Measurements from ENCODE around the gene ATP8B4.

The ATP8B4 gene

DNA sequence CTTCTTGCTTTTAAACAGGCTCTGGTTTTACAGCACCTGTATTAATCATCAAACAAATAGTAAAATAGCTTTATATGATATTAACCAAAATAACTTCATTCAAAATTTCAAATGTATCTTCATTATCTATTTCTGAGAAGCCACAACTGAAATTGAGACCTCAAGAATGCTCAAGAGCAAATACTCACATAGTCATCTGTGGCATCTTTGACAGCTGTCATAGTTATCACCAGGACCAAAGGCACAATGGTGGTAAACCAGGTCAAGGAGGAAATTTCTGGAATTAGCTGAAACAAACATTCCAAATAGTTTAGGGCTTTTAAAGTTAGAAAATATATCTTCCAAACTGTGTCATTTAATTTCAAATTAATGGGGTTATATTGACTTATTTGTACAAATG, 74.6 kb downstream of the ATP8B4 start:
- Histone ChIP-seq H3K4me1 (ENCODE audit: control insufficient read depth in 2 of 2, insufficient read depth in 2 of 2, low read length in 2 of 2) (no peaks in the 10 kb centered on the region), H3K9ac (ENCODE audit: low read depth in 1 of 2, low read length in 2 of 2) (no peak overlapping the region), H3K27ac (ENCODE audit: low read depth in 2 of 2, low read length in 2 of 2) (no peak overlapping the region), H3K9me3 (ENCODE audit: control insufficient read depth in 2 of 2, low read length in 2 of 2) (no peaks in the 10 kb centered on the region), H3K36me3 (ENCODE audit: control insufficient read depth in 2 of 2, insufficient read depth in 2 of 2, low read length in 2 of 2) (no peaks in the 10 kb centered on the region), H3K27me3 (ENCODE audit: control insufficient read depth in 2 of 2, insufficient read depth in 2 of 2, low read length in 2 of 2) (no peaks in the 10 kb centered on the region), H3K4me3 (ENCODE audit: low read length in 2 of 2) (no peak overlapping the region)

DNA sequence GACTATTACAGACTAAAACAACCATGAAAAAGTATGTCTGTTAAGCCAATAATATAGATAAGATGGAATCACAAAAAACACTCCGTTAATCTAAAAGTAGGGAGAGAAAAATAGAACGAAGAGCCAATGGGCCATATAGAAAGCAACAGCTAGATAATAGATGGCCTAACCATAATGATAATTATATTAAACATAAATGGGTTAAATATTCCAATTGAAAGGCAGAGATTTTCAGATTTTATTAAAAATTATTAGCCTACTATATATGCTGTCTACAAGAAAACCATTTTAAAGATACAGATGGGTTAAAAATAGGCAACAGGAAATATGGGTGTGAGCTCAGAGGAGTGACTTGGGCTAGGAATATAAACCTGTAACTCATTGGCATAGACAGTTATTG, 76.3 kb downstream of the ATP8B4 start:
- H3K36me3 ChIP-seq (ENCODE audit: control insufficient read depth in 2 of 2, insufficient read depth in 2 of 2, low read length in 2 of 2) = no peaks in the 10 kb centered on the region
- H3K27me3 ChIP-seq (ENCODE audit: control insufficient read depth in 2 of 2, insufficient read depth in 2 of 2, low read length in 2 of 2) = no peaks in the 10 kb centered on the region
- no peak overlapping the region for H3K27ac ChIP-seq (ENCODE audit: low read depth in 2 of 2, low read length in 2 of 2)
- no peak overlapping the region for H3K4me3 ChIP-seq (ENCODE audit: low read length in 2 of 2)
- no peaks in the 10 kb centered on the region for H3K9me3 ChIP-seq (ENCODE audit: control insufficient read depth in 2 of 2, low read length in 2 of 2)
- H3K9ac ChIP-seq (ENCODE audit: low read depth in 1 of 2, low read length in 2 of 2) = no peak overlapping the region
- H3K4me1 ChIP-seq (ENCODE audit: control insufficient read depth in 2 of 2, insufficient read depth in 2 of 2, low read length in 2 of 2) = no peaks in the 10 kb centered on the region

DNA sequence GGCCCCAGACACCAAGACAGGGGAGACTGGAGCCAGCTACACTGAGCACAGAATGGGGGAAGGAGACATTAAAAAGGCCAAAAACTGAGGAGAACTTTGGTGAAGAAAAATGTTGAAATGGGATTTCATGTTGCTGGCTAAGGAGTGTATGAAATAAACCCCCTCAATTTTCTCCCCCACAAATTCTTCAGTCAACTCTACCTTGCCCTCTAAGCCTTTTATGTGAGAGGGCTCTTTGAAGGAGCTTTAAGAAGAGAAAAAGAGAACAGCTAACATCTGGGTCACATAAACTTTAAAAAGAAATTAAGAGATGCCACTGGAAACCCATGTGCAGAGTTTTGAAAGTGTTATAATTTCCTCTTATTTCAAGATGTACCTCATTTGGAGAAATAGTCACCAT, 88.6 kb downstream of the ATP8B4 start:
- Histone ChIP-seq H3K9me3 (ENCODE audit: control insufficient read depth in 2 of 2, low read length in 2 of 2) (no peaks in the 10 kb centered on the region), H3K4me3 (ENCODE audit: low read length in 2 of 2) (no peak overlapping the region), H3K9ac (ENCODE audit: low read depth in 1 of 2, low read length in 2 of 2) (no peak overlapping the region), H3K27me3 (ENCODE audit: control insufficient read depth in 2 of 2, insufficient read depth in 2 of 2, low read length in 2 of 2) (no peaks in the 10 kb centered on the region), H3K4me1 (ENCODE audit: control insufficient read depth in 2 of 2, insufficient read depth in 2 of 2, low read length in 2 of 2) (no peaks in the 10 kb centered on the region), H3K36me3 (ENCODE audit: control insufficient read depth in 2 of 2, insufficient read depth in 2 of 2, low read length in 2 of 2) (no peaks in the 10 kb centered on the region), H3K27ac (ENCODE audit: low read depth in 2 of 2, low read length in 2 of 2) (no peak overlapping the region)

GRCh38 chr15:50028326-50028725, 90.7 kb downstream of the ATP8B4 start:
- H3K27me3 ChIP-seq (ENCODE audit: control insufficient read depth in 2 of 2, insufficient read depth in 2 of 2, low read length in 2 of 2) = no peaks in the 10 kb centered on the region
- H3K9me3 ChIP-seq (ENCODE audit: control insufficient read depth in 2 of 2, low read length in 2 of 2) = no peaks in the 10 kb centered on the region
- H3K36me3 ChIP-seq (ENCODE audit: control insufficient read depth in 2 of 2, insufficient read depth in 2 of 2, low read length in 2 of 2) = no peaks in the 10 kb centered on the region
- no peaks in the 10 kb centered on the region for H3K4me1 ChIP-seq (ENCODE audit: control insufficient read depth in 2 of 2, insufficient read depth in 2 of 2, low read length in 2 of 2)
- H3K9ac ChIP-seq (ENCODE audit: low read depth in 1 of 2, low read length in 2 of 2) = no peak overlapping the region
- H3K4me3 ChIP-seq (ENCODE audit: low read length in 2 of 2) = no peak overlapping the region
- no peak overlapping the region for H3K27ac ChIP-seq (ENCODE audit: low read depth in 2 of 2, low read length in 2 of 2)

DNA sequence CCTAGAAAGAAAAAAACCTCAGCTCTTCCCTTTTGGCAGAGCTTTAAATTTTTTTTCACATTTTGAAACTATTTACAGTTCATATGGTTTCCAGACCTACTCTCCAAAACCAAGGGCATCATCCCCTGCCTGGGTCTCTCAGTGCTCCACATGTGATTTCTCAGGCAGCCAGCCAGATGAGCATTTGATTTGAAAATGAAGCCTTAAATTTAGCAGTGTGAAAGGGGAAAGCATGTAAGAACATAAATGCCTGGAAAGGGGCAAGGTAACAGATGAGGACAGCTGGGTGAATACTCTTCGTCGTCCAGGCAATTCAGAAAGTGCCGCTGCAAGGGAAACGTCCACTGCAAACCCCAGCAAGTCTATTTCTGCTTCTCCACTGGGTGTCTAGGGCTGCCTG, 94.8 kb downstream of the ATP8B4 start:
- Histone ChIP-seq H3K27ac (ENCODE audit: low read depth in 2 of 2, low read length in 2 of 2) (no peak overlapping the region), H3K27me3 (ENCODE audit: control insufficient read depth in 2 of 2, insufficient read depth in 2 of 2, low read length in 2 of 2) (no peaks in the 10 kb centered on the region), H3K9me3 (ENCODE audit: control insufficient read depth in 2 of 2, low read length in 2 of 2) (no peaks in the 10 kb centered on the region), H3K36me3 (ENCODE audit: control insufficient read depth in 2 of 2, insufficient read depth in 2 of 2, low read length in 2 of 2) (no peaks in the 10 kb centered on the region), H3K9ac (ENCODE audit: low read depth in 1 of 2, low read length in 2 of 2) (no peak overlapping the region), H3K4me3 (ENCODE audit: low read length in 2 of 2) (no peak overlapping the region), H3K4me1 (ENCODE audit: control insufficient read depth in 2 of 2, insufficient read depth in 2 of 2, low read length in 2 of 2) (no peaks in the 10 kb centered on the region)

GRCh38 chr15:50018491-50018890, 100.5 kb downstream of the ATP8B4 start:
- H3K4me3 ChIP-seq (ENCODE audit: low read length in 2 of 2) = no peak overlapping the region
- no peaks in the 10 kb centered on the region for H3K4me1 ChIP-seq (ENCODE audit: control insufficient read depth in 2 of 2, insufficient read depth in 2 of 2, low read length in 2 of 2)
- no peaks in the 10 kb centered on the region for H3K27me3 ChIP-seq (ENCODE audit: control insufficient read depth in 2 of 2, insufficient read depth in 2 of 2, low read length in 2 of 2)
- H3K9me3 ChIP-seq (ENCODE audit: control insufficient read depth in 2 of 2, low read length in 2 of 2) = no peaks in the 10 kb centered on the region
- H3K27ac ChIP-seq (ENCODE audit: low read depth in 2 of 2, low read length in 2 of 2) = no peak overlapping the region
- no peak overlapping the region for H3K9ac ChIP-seq (ENCODE audit: low read depth in 1 of 2, low read length in 2 of 2)
- no peaks in the 10 kb centered on the region for H3K36me3 ChIP-seq (ENCODE audit: control insufficient read depth in 2 of 2, insufficient read depth in 2 of 2, low read length in 2 of 2)

GRCh38 chr15:50017522-50017921, 101.5 kb downstream of the ATP8B4 start:
- Histone ChIP-seq H3K4me3 (ENCODE audit: low read length in 2 of 2) (no peak overlapping the region), H3K27ac (ENCODE audit: low read depth in 2 of 2, low read length in 2 of 2) (no peak overlapping the region)

DNA sequence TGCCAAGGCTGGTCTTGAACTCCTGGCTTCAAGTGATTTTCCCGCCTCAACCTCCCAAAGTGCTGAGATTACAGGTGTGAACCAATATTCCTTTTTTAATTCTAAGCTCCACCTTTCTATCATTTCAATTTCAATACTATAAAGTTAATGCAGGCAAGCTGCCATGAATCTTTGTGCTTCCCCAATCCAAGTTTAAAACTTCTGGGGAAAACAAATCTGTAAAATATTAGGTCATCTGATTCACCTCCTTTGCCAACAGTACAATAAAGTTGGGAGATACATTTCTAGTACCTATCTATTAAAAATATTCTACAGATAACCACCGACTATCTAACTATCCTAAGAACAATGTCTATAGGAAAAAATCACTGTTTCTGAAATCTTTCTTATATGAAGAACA, 102.1 kb downstream of the ATP8B4 start:
- H3K9me3 ChIP-seq (ENCODE audit: control insufficient read depth in 2 of 2, low read length in 2 of 2) = no peaks in the 10 kb centered on the region
- no peaks in the 10 kb centered on the region for H3K27me3 ChIP-seq (ENCODE audit: control insufficient read depth in 2 of 2, insufficient read depth in 2 of 2, low read length in 2 of 2)
- H3K27ac ChIP-seq (ENCODE audit: low read depth in 2 of 2, low read length in 2 of 2) = no peak overlapping the region
- H3K4me1 ChIP-seq (ENCODE audit: control insufficient read depth in 2 of 2, insufficient read depth in 2 of 2, low read length in 2 of 2) = no peaks in the 10 kb centered on the region
- no peak overlapping the region for H3K4me3 ChIP-seq (ENCODE audit: low read length in 2 of 2)
- no peak overlapping the region for H3K9ac ChIP-seq (ENCODE audit: low read depth in 1 of 2, low read length in 2 of 2)
- H3K36me3 ChIP-seq (ENCODE audit: control insufficient read depth in 2 of 2, insufficient read depth in 2 of 2, low read length in 2 of 2) = no peaks in the 10 kb centered on the region

More at GRCh38 chr15:50017522-50017921, 101.5 kb downstream of the ATP8B4 start:
- Histone ChIP-seq H3K36me3 (ENCODE audit: control insufficient read depth in 2 of 2, insufficient read depth in 2 of 2, low read length in 2 of 2) (no peaks in the 10 kb centered on the region), H3K4me1 (ENCODE audit: control insufficient read depth in 2 of 2, insufficient read depth in 2 of 2, low read length in 2 of 2) (no peaks in the 10 kb centered on the region), H3K27me3 (ENCODE audit: control insufficient read depth in 2 of 2, insufficient read depth in 2 of 2, low read length in 2 of 2) (no peaks in the 10 kb centered on the region), H3K9ac (ENCODE audit: low read depth in 1 of 2, low read length in 2 of 2) (no peak overlapping the region), H3K9me3 (ENCODE audit: control insufficient read depth in 2 of 2, low read length in 2 of 2) (no peaks in the 10 kb centered on the region)

DNA sequence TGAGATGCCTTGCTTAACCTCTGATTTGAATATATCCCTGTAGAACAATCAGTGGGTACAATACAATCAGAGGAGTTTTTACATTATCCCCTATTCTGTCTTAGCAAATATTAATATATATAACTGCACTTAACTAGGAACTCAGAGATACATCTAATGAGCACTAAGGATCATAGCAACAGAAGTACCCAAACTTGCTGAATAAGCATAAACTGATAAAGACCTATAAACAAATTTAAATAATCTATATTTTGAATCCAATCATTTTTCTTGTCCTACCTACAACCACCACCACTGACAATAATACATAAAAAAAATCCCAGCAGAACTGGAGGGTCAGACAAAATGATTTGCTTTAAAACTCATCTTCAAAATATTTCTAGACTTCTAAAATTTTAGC, 106.2 kb downstream of the ATP8B4 start:
- Histone ChIP-seq H3K27ac (ENCODE audit: low read depth in 2 of 2, low read length in 2 of 2) (no peak overlapping the region), H3K36me3 (ENCODE audit: control insufficient read depth in 2 of 2, insufficient read depth in 2 of 2, low read length in 2 of 2) (no peaks in the 10 kb centered on the region), H3K27me3 (ENCODE audit: control insufficient read depth in 2 of 2, insufficient read depth in 2 of 2, low read length in 2 of 2) (no peaks in the 10 kb centered on the region), H3K9ac (ENCODE audit: low read depth in 1 of 2, low read length in 2 of 2) (no peak overlapping the region), H3K4me1 (ENCODE audit: control insufficient read depth in 2 of 2, insufficient read depth in 2 of 2, low read length in 2 of 2) (no peaks in the 10 kb centered on the region), H3K4me3 (ENCODE audit: low read length in 2 of 2) (no peak overlapping the region), H3K9me3 (ENCODE audit: control insufficient read depth in 2 of 2, low read length in 2 of 2) (no peaks in the 10 kb centered on the region)

DNA sequence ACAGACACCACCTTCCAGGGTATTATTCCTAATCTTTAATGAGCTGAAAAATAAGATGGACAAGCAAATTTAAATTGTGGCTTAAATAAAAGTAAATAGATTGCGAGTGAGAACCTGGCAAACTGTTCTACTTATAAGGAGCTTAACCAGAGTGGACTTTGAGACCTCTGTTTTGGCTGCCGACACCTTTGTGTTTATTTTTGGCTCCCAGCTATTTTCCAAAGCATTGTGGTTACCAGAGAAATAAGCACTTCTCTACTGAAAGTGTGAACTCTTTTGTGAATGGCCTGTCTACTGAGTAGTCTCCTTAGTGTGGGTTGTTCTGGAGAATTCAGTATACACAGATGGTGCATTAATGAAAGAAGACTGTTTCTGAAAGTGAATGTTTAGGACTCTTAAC, 109.4 kb downstream of the ATP8B4 start:
- Histone ChIP-seq H3K36me3 (ENCODE audit: control insufficient read depth in 2 of 2, insufficient read depth in 2 of 2, low read length in 2 of 2) (no peaks in the 10 kb centered on the region), H3K4me3 (ENCODE audit: low read length in 2 of 2) (no peak overlapping the region), H3K27ac (ENCODE audit: low read depth in 2 of 2, low read length in 2 of 2) (no peak overlapping the region), H3K27me3 (ENCODE audit: control insufficient read depth in 2 of 2, insufficient read depth in 2 of 2, low read length in 2 of 2) (no peaks in the 10 kb centered on the region), H3K4me1 (ENCODE audit: control insufficient read depth in 2 of 2, insufficient read depth in 2 of 2, low read length in 2 of 2) (no peaks in the 10 kb centered on the region), H3K9ac (ENCODE audit: low read depth in 1 of 2, low read length in 2 of 2) (no peak overlapping the region), H3K9me3 (ENCODE audit: control insufficient read depth in 2 of 2, low read length in 2 of 2) (no peaks in the 10 kb centered on the region)

DNA sequence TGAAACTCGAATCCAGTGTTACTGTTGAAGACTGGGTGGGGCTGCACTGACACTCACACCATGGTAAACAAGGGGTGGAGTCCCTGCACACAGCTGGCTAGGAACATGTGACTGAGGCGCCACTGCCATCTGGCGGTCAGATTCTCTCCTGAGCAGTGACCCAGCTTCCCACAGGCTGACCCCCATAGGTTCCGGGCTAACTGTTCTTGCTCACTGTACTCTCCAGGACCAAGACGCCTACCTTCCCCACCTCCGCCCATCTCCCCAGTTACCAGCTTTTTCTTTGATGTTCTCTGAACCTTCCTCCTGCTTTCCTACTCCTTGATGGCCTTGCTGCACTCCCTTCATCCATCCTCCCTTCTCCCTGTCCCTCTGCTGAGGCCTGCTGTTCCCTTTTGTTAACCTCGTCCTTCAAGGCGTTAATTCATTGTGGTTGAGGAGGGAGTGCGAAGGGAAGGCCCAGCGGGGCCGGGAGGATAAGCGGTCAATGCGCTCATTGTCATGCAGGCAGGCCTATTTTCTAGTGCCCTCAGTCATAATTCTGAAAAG, 115.2 kb downstream of the ATP8B4 start:
- Histone ChIP-seq H3K27ac (ENCODE audit: low read depth in 2 of 2, low read length in 2 of 2) (no peak overlapping the region), H3K9me3 (ENCODE audit: control insufficient read depth in 2 of 2, low read length in 2 of 2) (no peaks in the 10 kb centered on the region), H3K27me3 (ENCODE audit: control insufficient read depth in 2 of 2, insufficient read depth in 2 of 2, low read length in 2 of 2) (no peaks in the 10 kb centered on the region), H3K36me3 (ENCODE audit: control insufficient read depth in 2 of 2, insufficient read depth in 2 of 2, low read length in 2 of 2) (no peaks in the 10 kb centered on the region), H3K4me3 (ENCODE audit: low read length in 2 of 2) (no peak overlapping the region), H3K9ac (ENCODE audit: low read depth in 1 of 2, low read length in 2 of 2) (no peak overlapping the region), H3K4me1 (ENCODE audit: control insufficient read depth in 2 of 2, insufficient read depth in 2 of 2, low read length in 2 of 2) (peaks cover 0 to 2% of the 10 kb centered on the region in 2 donors)
